ENCODE results near the gene MLPH.

DNA sequence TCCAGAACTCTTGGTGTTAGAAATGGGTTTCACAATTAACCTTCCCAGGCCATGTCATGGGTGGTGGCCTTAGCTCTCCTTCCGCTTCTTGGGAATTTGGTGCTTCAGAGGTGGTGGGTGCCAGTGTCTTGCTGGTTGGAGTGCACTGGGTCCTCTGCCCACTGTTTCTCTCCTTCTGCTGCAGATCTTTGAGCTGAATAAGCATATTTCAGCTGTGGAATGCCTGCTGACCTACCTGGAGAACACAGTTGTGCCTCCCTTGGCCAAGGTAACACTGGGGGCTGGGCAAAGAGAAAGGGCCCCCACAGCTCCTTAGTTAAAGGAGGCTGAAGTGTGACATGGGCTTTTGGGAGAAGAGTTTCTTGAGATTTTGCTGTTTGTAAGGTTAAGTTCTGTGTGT is 47.3 kb downstream of the MLPH start:
- TF ChIP-seq CTCF (IDR thresholded peaks at IDR 0.05) (no peak), EZH2 (IDR thresholded peaks at IDR 0.05; ENCODE audit: borderline replicate concordance, insufficient read depth, low read depth, low read length, poor library complexity, severe bottlenecking) (no peak)

Measured in B cell (primary cell).